HepG2 (cell line): ENCODE data around the gene PLCG2.

Source experiments
- CHD2 ChIP-seq: IDR thresholded peaks from 2 replicates; pipeline ENCODE4 v1.6.1; 2011; ENCODE audit warnings: low read depth, low read length, improper control_type of control experiment
- CTCF ChIP-seq: sonication (generic); formaldehyde crosslinking; IDR thresholded peaks from 2 replicates; pipeline ENCODE4 v1.5.0; 2020; ENCODE audit warnings: mild to moderate bottlenecking, missing genetic modification reagents, moderate library complexity
- DNMT1 ChIP-seq: sonication (generic); formaldehyde crosslinking; IDR thresholded peaks from 2 replicates; pipeline ENCODE4 v1.5.1; 2020; ENCODE audit warnings: mild to moderate bottlenecking, missing genetic modification reagents
- PRPF4 ChIP-seq: fragments of 200-400 bp; formaldehyde crosslinking; IDR thresholded peaks from 2 replicates; pipeline ENCODE4 v1.6.1; 2016; ENCODE audit warnings: low read length, low read depth; ENCODE audit not compliant: poor library complexity, severe bottlenecking
- SIN3A ChIP-seq: IDR thresholded peaks from 2 replicates; pipeline ENCODE4 v1.6.1; 2011; ENCODE audit warnings: low read depth, mild to moderate bottlenecking, control low read depth, low read length, borderline replicate concordance
- SRF ChIP-seq: IDR thresholded peaks from 2 replicates; pipeline ENCODE4 v1.6.1; 2011; ENCODE audit warnings: mild to moderate bottlenecking, low read depth, low read length, moderate library complexity
- TCF7L2 ChIP-seq: IDR thresholded peaks from 2 replicates; pipeline ENCODE4 v1.6.1; 2011; ENCODE audit warnings: mild to moderate bottlenecking, low read depth, low read length, moderate library complexity
- ZNF101 ChIP-seq: sonication (generic); formaldehyde crosslinking; IDR thresholded peaks from 2 replicates; pipeline ENCODE4 v1.4.0; 2020; ENCODE audit warnings: mild to moderate bottlenecking, low read depth, missing genetic modification reagents, borderline replicate concordance

GRCh38 chr16:81920498-81920897, 141.4 kb downstream of the PLCG2 start:
- no peak for TF ChIP-seq ZNF101 (CRISPR knock-in tag)
- no peak for TF ChIP-seq CTCF (CRISPR knock-in tag)
- TF ChIP-seq PRPF4 = no peak
- TF ChIP-seq SIN3A = no peak
- TF ChIP-seq SRF = no peak
- no peak for TF ChIP-seq CHD2
- TF ChIP-seq DNMT1 = no peak
- TF ChIP-seq TCF7L2 = no peak
